Measurements from ENCODE around the gene NEURL3. TPM values are rescaled to one million over a fixed set of nuclear protein-coding genes. Genes with fewer than 3 reads are reported as not detected.
A peak's percentile ranks its signal among the peaks of the same experiment; 100 is the strongest.

Gene NEURL3
- total and polyA plus RNA-seq, 2 donors (not counting 1 experiment from before 2014, with no cell fraction given) = not detected

DNA sequence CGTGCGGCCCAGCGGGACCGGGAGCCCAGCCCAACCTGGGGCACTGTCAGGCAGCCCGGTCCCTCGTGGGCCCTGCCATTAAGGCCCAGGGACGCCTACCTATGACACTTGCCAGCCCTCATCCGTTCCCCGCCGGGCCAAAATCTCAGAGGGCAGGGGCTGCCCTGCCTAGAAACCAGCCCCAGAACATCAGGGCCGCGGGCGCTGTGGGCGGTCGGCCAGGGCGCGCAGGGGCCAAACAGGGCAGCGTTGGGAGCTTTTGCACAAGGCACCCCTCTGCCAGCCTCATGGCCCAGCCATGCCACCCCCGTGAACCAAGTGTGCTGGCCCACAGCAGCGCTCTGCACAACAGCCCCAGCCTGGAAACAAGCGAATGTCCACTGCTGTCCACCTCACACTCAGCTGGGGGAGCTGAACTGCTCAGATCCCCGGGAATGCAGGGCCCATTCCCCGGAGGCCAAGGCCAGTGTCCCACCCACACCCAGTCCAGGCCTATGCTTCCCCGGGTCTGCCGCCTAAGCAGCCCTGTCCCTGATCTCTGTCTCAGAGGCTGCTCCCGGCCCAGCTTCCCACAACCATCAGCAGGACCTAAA lies 3.5 kb upstream of the NEURL3 start:
- Histone ChIP-seq H3K27me3 (ENCODE audit: control insufficient read depth, insufficient read depth, low read length) (peaks cover 18% of the 10 kb centered on the region), H4K20me1 (ENCODE audit: control insufficient read depth, extremely low read depth, insufficient read depth, low read length) (no peaks in the 10 kb centered on the region), H3K4me1 (ENCODE audit: control insufficient read depth, extremely low read depth, insufficient read depth, low read length) (peaks cover 3% of the 10 kb centered on the region), H3K4me2 (ENCODE audit: extremely low read depth, insufficient read depth, low read length) (no peak overlapping the region), H3K36me3 (ENCODE audit: control insufficient read depth, insufficient read depth, low read length) (no peaks in the 10 kb centered on the region), H2AFZ (ENCODE audit: low read length) (no peak overlapping the region), H3K9ac (ENCODE audit: insufficient read depth, low read length) (no peak overlapping the region), H3K9me3 (ENCODE audit: control insufficient read depth, insufficient read depth, low read depth, low read length) (no peaks in the 10 kb centered on the region), H3K27ac (ENCODE audit: insufficient read depth, low read length) (no peak overlapping the region), H3K4me3 (replicated peaks in 1 of 4; ENCODE audit: control extremely low read depth in 1 of 4, insufficient read depth in 1 of 4, low read depth in 3 of 4, low read length in 4 of 4) (no peak overlapping the region), H3K79me2 (ENCODE audit: control insufficient read depth, insufficient read depth, low read length) (no peaks in the 10 kb centered on the region)
- TF ChIP-seq, protein P1, sequence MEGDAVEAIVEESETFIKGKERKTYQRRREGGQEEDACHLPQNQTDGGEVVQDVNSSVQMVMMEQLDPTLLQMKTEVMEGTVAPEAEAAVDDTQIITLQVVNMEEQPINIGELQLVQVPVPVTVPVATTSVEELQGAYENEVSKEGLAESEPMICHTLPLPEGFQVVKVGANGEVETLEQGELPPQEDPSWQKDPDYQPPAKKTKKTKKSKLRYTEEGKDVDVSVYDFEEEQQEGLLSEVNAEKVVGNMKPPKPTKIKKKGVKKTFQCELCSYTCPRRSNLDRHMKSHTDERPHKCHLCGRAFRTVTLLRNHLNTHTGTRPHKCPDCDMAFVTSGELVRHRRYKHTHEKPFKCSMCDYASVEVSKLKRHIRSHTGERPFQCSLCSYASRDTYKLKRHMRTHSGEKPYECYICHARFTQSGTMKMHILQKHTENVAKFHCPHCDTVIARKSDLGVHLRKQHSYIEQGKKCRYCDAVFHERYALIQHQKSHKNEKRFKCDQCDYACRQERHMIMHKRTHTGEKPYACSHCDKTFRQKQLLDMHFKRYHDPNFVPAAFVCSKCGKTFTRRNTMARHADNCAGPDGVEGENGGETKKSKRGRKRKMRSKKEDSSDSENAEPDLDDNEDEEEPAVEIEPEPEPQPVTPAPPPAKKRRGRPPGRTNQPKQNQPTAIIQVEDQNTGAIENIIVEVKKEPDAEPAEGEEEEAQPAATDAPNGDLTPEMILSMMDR (conservative IDR thresholded peaks at IDR 0.05 in 1 of 2, IDR thresholded peaks at IDR 0.05 in 1 of 2; ENCODE audit: low read depth in 1 of 2, low read length in 2 of 2) = no peak
- TF ChIP-seq EZH2 (IDR thresholded peaks at IDR 0.05; ENCODE audit: low read length, missing control alignments) = no peak
- DNase-seq (ENCODE audit: low read depth in 2 of 2) = no peak

DNA sequence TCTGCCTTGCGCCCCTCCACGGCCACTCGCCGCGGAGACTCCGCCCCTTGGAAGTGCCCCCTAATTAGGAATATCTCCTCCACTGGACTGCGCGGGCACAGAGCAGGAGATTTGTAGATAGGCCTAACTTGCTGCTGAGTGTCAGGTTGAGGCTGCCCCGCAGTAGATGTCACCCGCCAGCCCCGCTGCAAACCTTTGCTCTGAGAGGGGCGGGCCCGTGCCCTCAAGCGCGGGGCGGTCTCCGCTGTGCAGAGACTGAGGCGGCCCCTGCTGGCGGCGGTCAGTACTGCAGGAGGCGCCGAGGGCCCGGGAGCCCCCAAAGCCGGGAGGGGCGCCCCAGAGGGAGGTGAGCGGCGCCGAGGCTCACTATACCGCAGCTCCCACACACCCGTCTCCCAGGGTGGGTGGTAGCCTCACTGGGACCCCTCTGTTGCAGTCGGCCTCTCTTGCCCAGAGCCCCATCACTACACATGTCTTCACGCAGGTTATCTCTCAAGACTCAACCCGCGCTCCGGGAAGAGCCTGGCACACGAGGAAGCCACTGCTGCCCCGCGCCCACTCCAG lies 2.9 kb upstream of the NEURL3 start:
- H3K9ac ChIP-seq (ENCODE audit: insufficient read depth, low read length) = no peak overlapping the region
- H4K20me1 ChIP-seq (ENCODE audit: control insufficient read depth, extremely low read depth, insufficient read depth, low read length) = no peaks in the 10 kb centered on the region
- no peaks in the 10 kb centered on the region for H3K79me2 ChIP-seq (ENCODE audit: control insufficient read depth, insufficient read depth, low read length)
- peak overlapping the region in 3 of 4 experiments; percentile 9 to 44 (median 26) for H3K4me3 ChIP-seq (replicated peaks in 1 of 4; ENCODE audit: control extremely low read depth in 1 of 4, insufficient read depth in 1 of 4, low read depth in 3 of 4, low read length in 4 of 4)
- H3K36me3 ChIP-seq (ENCODE audit: control insufficient read depth, insufficient read depth, low read length) = no peaks in the 10 kb centered on the region
- TF ChIP-seq, protein P1 (conservative IDR thresholded peaks at IDR 0.05 in 1 of 2, IDR thresholded peaks at IDR 0.05 in 1 of 2; ENCODE audit: low read depth in 1 of 2, low read length in 2 of 2) = peak; percentile 60 to 88
- TF ChIP-seq EZH2 (IDR thresholded peaks at IDR 0.05; ENCODE audit: low read length, missing control alignments) = no peak
- DNase-seq (ENCODE audit: low read depth in 2 of 2) = peak; percentile 28 to 36
- H2AFZ ChIP-seq (ENCODE audit: low read length) = peak overlapping the region; percentile 65
- H3K4me2 ChIP-seq (ENCODE audit: extremely low read depth, insufficient read depth, low read length) = peak overlapping the region; percentile 92
- H3K27ac ChIP-seq (ENCODE audit: insufficient read depth, low read length) = no peak overlapping the region
- H3K27me3 ChIP-seq (ENCODE audit: control insufficient read depth, insufficient read depth, low read length) = peaks cover 18% of the 10 kb centered on the region
- H3K4me1 ChIP-seq (ENCODE audit: control insufficient read depth, extremely low read depth, insufficient read depth, low read length) = peaks cover 3% of the 10 kb centered on the region
- no peaks in the 10 kb centered on the region for H3K9me3 ChIP-seq (ENCODE audit: control insufficient read depth, insufficient read depth, low read depth, low read length)

DNA sequence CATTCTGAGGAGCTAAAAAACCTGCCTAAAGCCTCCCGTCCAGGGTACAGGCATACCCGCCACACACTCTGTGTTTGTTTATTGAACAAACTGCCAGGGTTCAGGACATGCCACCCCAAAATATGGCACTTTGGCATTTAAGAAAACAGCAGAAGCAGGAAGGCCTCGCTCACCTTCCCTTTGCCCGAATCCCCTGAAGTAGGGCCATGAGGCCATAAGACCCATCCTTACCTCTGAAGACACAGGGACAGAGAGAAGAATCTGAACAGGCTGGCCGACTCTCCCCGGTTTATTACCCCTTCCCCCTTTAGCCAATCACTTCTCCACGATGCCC lies 1.7 kb upstream of the NEURL3 start:
- H4K20me1 ChIP-seq (ENCODE audit: control insufficient read depth, extremely low read depth, insufficient read depth, low read length) = no peaks in the 10 kb centered on the region
- DNase-seq (ENCODE audit: low read depth in 2 of 2) = no peak
- no peak overlapping the region for H3K27ac ChIP-seq (ENCODE audit: insufficient read depth, low read length)
- H3K4me3 ChIP-seq (replicated peaks in 1 of 4; ENCODE audit: control extremely low read depth in 1 of 4, insufficient read depth in 1 of 4, low read depth in 3 of 4, low read length in 4 of 4) = no peak overlapping the region
- no peaks in the 10 kb centered on the region for H3K9me3 ChIP-seq (ENCODE audit: control insufficient read depth, insufficient read depth, low read depth, low read length)
- peaks cover 8% of the 10 kb centered on the region for H3K27me3 ChIP-seq (ENCODE audit: control insufficient read depth, insufficient read depth, low read length)
- H3K9ac ChIP-seq (ENCODE audit: insufficient read depth, low read length) = no peak overlapping the region
- TF ChIP-seq, protein P1 (conservative IDR thresholded peaks at IDR 0.05 in 1 of 2, IDR thresholded peaks at IDR 0.05 in 1 of 2; ENCODE audit: low read depth in 1 of 2, low read length in 2 of 2) = no peak
- no peak for TF ChIP-seq EZH2 (IDR thresholded peaks at IDR 0.05; ENCODE audit: low read length, missing control alignments)
- no peak overlapping the region for H3K4me2 ChIP-seq (ENCODE audit: extremely low read depth, insufficient read depth, low read length)
- H3K4me1 ChIP-seq (ENCODE audit: control insufficient read depth, extremely low read depth, insufficient read depth, low read length) = peaks cover 3% of the 10 kb centered on the region
- no peaks in the 10 kb centered on the region for H3K36me3 ChIP-seq (ENCODE audit: control insufficient read depth, insufficient read depth, low read length)
- H2AFZ ChIP-seq (ENCODE audit: low read length) = no peak overlapping the region
- no peaks in the 10 kb centered on the region for H3K79me2 ChIP-seq (ENCODE audit: control insufficient read depth, insufficient read depth, low read length)
